H9 (cell line): Measurements from ENCODE around the gene SORCS2. TPM values are rescaled to one million over a fixed set of nuclear protein-coding genes. Genes with fewer than 3 reads are reported as not detected.

Source experiments
- DNase-seq: peaks from one replicate; pipeline ENCODE4 v3.0.0-alpha.2; 2017
- H2AFZ ChIP-seq: one replicate; pipeline ENCODE4 v1.6.1; 2013; ENCODE audit warnings: mild to moderate bottlenecking, low read length, control low read depth, moderate library complexity
- H2AK5ac ChIP-seq: 2 replicates; pipeline ENCODE4 v1.6.1; 2013; ENCODE audit warnings: low read length, control low read depth, mixed read lengths; ENCODE audit not compliant: insufficient read length
- H2BK120ac ChIP-seq: one replicate; pipeline ENCODE4 v1.6.1; 2013; ENCODE audit warnings: low read depth, mild to moderate bottlenecking, low read length, control low read depth, inconsistent platforms; ENCODE audit not compliant: poor library complexity, severe bottlenecking
- H2BK12ac ChIP-seq: 2 replicates; pipeline ENCODE4 v1.6.1; 2013; ENCODE audit warnings: low read length, control low read depth, mixed read lengths, low read depth; ENCODE audit not compliant: insufficient read length
- H2BK15ac ChIP-seq: 2 replicates; pipeline ENCODE4 v1.6.1; 2013; ENCODE audit warnings: low read depth, low read length, control low read depth
- H2BK20ac ChIP-seq: one replicate; pipeline ENCODE4 v1.6.1; 2013; ENCODE audit warnings: low read depth, mild to moderate bottlenecking, low read length, control low read depth, inconsistent platforms; ENCODE audit not compliant: poor library complexity, severe bottlenecking
- H2BK5ac ChIP-seq: 2 replicates; pipeline ENCODE4 v1.6.1; 2013; ENCODE audit warnings: low read length, control low read depth, mixed read lengths; ENCODE audit not compliant: insufficient read length
- H3K14ac ChIP-seq: 2 replicates; pipeline ENCODE4 v1.6.1; 2013; ENCODE audit warnings: low read length, control low read depth; ENCODE audit not compliant: insufficient read depth
- H3K18ac ChIP-seq: 2 replicates; pipeline ENCODE4 v1.6.1; 2013; ENCODE audit warnings: low read depth, mild to moderate bottlenecking, mixed read lengths, low read length, control low read depth; ENCODE audit not compliant: insufficient read length
- H3K23ac ChIP-seq: 2 replicates; pipeline ENCODE4 v1.6.1; 2013; ENCODE audit warnings: low read length, control low read depth, mixed read lengths, low read depth; ENCODE audit not compliant: insufficient read length
- H3K23me2 ChIP-seq: 2 replicates; pipeline ENCODE4 v1.6.1; 2013; ENCODE audit warnings: low read depth, mild to moderate bottlenecking, mixed read lengths, low read length, control low read depth; ENCODE audit not compliant: insufficient read length, poor library complexity, severe bottlenecking
- H3K27ac ChIP-seq: 2 replicates; pipeline ENCODE4 v1.5.1; 2013; ENCODE audit warnings: low read length, control low read depth, mixed read lengths, low read depth; ENCODE audit not compliant: insufficient read length
- H3K27me3 ChIP-seq: 2 replicates; pipeline ENCODE4 v1.6.1; 2013; ENCODE audit warnings: low read length, control low read depth, inconsistent platforms; ENCODE audit not compliant: insufficient read depth
- H3K4ac ChIP-seq: 2 replicates; pipeline ENCODE4 v1.6.1; 2013; ENCODE audit warnings: low read depth, mild to moderate bottlenecking, control low read depth, inconsistent platforms, low read length, moderate library complexity
- H3K4me1 ChIP-seq: 2 replicates; pipeline ENCODE4 v1.6.1; 2013; ENCODE audit warnings: low read length, control low read depth, inconsistent platforms; ENCODE audit not compliant: insufficient read depth
- H3K4me2 ChIP-seq: 2 replicates; pipeline ENCODE4 v1.6.1; 2013; ENCODE audit warnings: low read length, control low read depth, mixed read lengths; ENCODE audit not compliant: insufficient read length, insufficient read depth
- H3K56ac ChIP-seq: 2 replicates; pipeline ENCODE4 v1.6.1; 2013; ENCODE audit warnings: low read depth, mild to moderate bottlenecking, mixed read lengths, low read length, control low read depth; ENCODE audit not compliant: insufficient read length
- H3K79me1 ChIP-seq: 2 replicates; pipeline ENCODE4 v1.6.1; 2013; ENCODE audit warnings: low read depth, mild to moderate bottlenecking, moderate library complexity, low read length, control low read depth, inconsistent platforms; ENCODE audit not compliant: insufficient read depth, poor library complexity, severe bottlenecking
- H3K79me2 ChIP-seq: 2 replicates; pipeline ENCODE4 v1.6.1; 2013; ENCODE audit warnings: low read length, control low read depth, inconsistent platforms; ENCODE audit not compliant: insufficient read depth
- H3K9ac ChIP-seq: 2 replicates; pipeline ENCODE4 v1.6.1; 2013; ENCODE audit warnings: low read length, control low read depth, mixed read lengths; ENCODE audit not compliant: insufficient read length; ENCODE audit errors: extremely low read depth
- H3K9me3 ChIP-seq: one replicate; pipeline ENCODE4 v1.6.1; 2013; ENCODE audit warnings: low read depth, low read length, inconsistent platforms; ENCODE audit not compliant: control insufficient read depth
- H3T11ph ChIP-seq: one replicate; pipeline ENCODE4 v1.6.1; 2013; ENCODE audit warnings: mild to moderate bottlenecking, low read length, control low read depth, inconsistent platforms
- H4K20me1 ChIP-seq: one replicate; pipeline ENCODE4 v1.6.1; 2013; ENCODE audit not compliant: control insufficient read depth, insufficient read length, insufficient read depth
- H4K5ac ChIP-seq: 2 replicates; pipeline ENCODE4 v1.6.1; 2013; ENCODE audit warnings: low read depth, mild to moderate bottlenecking, mixed read lengths, low read length, control low read depth; ENCODE audit not compliant: insufficient read length
- H4K8ac ChIP-seq: replicated peaks from 2 replicates; pipeline ENCODE4 v1.6.1; 2013; ENCODE audit warnings: low read length, control low read depth, mixed read lengths, low read depth; ENCODE audit not compliant: insufficient read length
- H4K91ac ChIP-seq: 2 replicates; pipeline ENCODE4 v1.6.1; 2013; ENCODE audit warnings: low read depth, mild to moderate bottlenecking, moderate library complexity, mixed read lengths, low read length, control low read depth; ENCODE audit not compliant: insufficient read length
- H3K27ac Mint-ChIP-seq, 3 experiments: 2 replicates in 2 of 3; 3 replicates in 1 of 3; pipeline ENCODE4 v1.8.0; 2020 to 2021; ENCODE audit warnings: mixed read lengths in 3 of 3, mild to moderate bottlenecking in 1 of 3, moderate library complexity in 1 of 3
- H3K27me3 Mint-ChIP-seq: 2 replicates; pipeline ENCODE4 v1.8.0; 2021; ENCODE audit warnings: low read depth, mild to moderate bottlenecking, moderate library complexity, mixed read lengths
- H3K36me3 Mint-ChIP-seq, 3 experiments: 2 replicates in 2 of 3; 3 replicates in 1 of 3; pipeline ENCODE4 v1.8.0; 2020 to 2021; ENCODE audit warnings: low read depth in 3 of 3, mixed read lengths in 3 of 3; ENCODE audit not compliant: insufficient read depth in 1 of 3
- H3K4me1 Mint-ChIP-seq, 2 experiments: 2 replicates each; pipeline ENCODE4 v1.8.0; 2020; ENCODE audit warnings: mixed read lengths in 2 of 2
- H3K4me3 Mint-ChIP-seq, 2 experiments: 2 replicates in 1 of 2; 3 replicates in 1 of 2; pipeline ENCODE4 v1.8.0; 2020 to 2021; ENCODE audit warnings: mild to moderate bottlenecking in 2 of 2, mixed read lengths in 2 of 2, moderate library complexity in 1 of 2
- H3K9me3 Mint-ChIP-seq, 2 experiments: 2 replicates in 1 of 2; 3 replicates in 1 of 2; pipeline ENCODE4 v1.8.0; 2020; ENCODE audit warnings: mild to moderate bottlenecking in 2 of 2, mixed read lengths in 2 of 2, moderate library complexity in 1 of 2
- total RNA-seq: library from RNA; stranded (reverse); gene quantifications from 2 replicates; pipeline ENCODE4 v1.2.1, GENCODE V29; 2021
- TF ChIP-seq, protein P1 (sequence below): fragments of 200-600 bp; sonication (generic); conservative IDR thresholded peaks from 3 replicates; pipeline ENCODE4 v1.8.0; 2021; ENCODE audit warnings: antibody characterized with exemption, mild to moderate bottlenecking

The SORCS2 gene
- total RNA-seq, 1 experiment from 2014 or later: 0.57 TPM

GRCh38 chr4:7556558-7556957 lies 364.2 kb downstream of the SORCS2 start:
- H4K8ac ChIP-seq: no peak overlapping the region
- H3K4me1 Mint-ChIP-seq: no peaks in the 10 kb centered on the region
- peaks cover 6 to 14% (median 6%) of the 10 kb centered on the region in 3 experiments for H3K36me3 Mint-ChIP-seq
- no peak overlapping the region for H2BK12ac ChIP-seq
- H3K4me2 ChIP-seq: no peak overlapping the region
- H3K79me1 ChIP-seq: no peaks in the 10 kb centered on the region
- H4K91ac ChIP-seq: no peak overlapping the region
- H3K4me3 Mint-ChIP-seq: no peak overlapping the region
- peaks cover 26 to 29% of the 10 kb centered on the region in 2 experiments for H3K9me3 Mint-ChIP-seq
- H3K9me3 ChIP-seq: peaks cover 15% of the 10 kb centered on the region
- no peak overlapping the region for H2BK5ac ChIP-seq
- H2AK5ac ChIP-seq: no peak overlapping the region
- H3K79me2 ChIP-seq: no peaks in the 10 kb centered on the region
- no peaks in the 10 kb centered on the region for H3K27me3 ChIP-seq
- no peaks in the 10 kb centered on the region for H3K23me2 ChIP-seq
- H3T11ph ChIP-seq: no peak overlapping the region
- H2BK20ac ChIP-seq: no peak overlapping the region
- no peak for DNase-seq
- no peak overlapping the region for H3K18ac ChIP-seq
- H3K23ac ChIP-seq: no peak overlapping the region
- no peaks in the 10 kb centered on the region for H3K4me1 ChIP-seq
- H3K27me3 Mint-ChIP-seq: peaks cover 20% of the 10 kb centered on the region
- no peak overlapping the region for H3K27ac ChIP-seq
- H4K5ac ChIP-seq: no peak overlapping the region
- no peak overlapping the region for H3K14ac ChIP-seq
- H2BK120ac ChIP-seq: no peak overlapping the region
- H2BK15ac ChIP-seq: no peak overlapping the region
- no peak overlapping the region for H3K9ac ChIP-seq
- H2AFZ ChIP-seq: no peak overlapping the region
- H3K56ac ChIP-seq: no peak overlapping the region
- TF ChIP-seq, protein P1, sequence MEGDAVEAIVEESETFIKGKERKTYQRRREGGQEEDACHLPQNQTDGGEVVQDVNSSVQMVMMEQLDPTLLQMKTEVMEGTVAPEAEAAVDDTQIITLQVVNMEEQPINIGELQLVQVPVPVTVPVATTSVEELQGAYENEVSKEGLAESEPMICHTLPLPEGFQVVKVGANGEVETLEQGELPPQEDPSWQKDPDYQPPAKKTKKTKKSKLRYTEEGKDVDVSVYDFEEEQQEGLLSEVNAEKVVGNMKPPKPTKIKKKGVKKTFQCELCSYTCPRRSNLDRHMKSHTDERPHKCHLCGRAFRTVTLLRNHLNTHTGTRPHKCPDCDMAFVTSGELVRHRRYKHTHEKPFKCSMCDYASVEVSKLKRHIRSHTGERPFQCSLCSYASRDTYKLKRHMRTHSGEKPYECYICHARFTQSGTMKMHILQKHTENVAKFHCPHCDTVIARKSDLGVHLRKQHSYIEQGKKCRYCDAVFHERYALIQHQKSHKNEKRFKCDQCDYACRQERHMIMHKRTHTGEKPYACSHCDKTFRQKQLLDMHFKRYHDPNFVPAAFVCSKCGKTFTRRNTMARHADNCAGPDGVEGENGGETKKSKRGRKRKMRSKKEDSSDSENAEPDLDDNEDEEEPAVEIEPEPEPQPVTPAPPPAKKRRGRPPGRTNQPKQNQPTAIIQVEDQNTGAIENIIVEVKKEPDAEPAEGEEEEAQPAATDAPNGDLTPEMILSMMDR: no peak
- H3K27ac Mint-ChIP-seq: no peak overlapping the region
- no peaks in the 10 kb centered on the region for H4K20me1 ChIP-seq
- H3K4ac ChIP-seq: no peak overlapping the region
